OCI-LY7 (cell line): ENCODE data around the gene ERP29. TPM values are rescaled to one million over a fixed set of nuclear protein-coding genes. Genes with fewer than 3 reads are reported as not detected.

ENCODE experiments used
- BruUV-seq: library from RNA; stranded (reverse); fragments of 400-500 nt; replicated peaks from 2 replicates; lab custom pipeline; 2021; lab: Mats Ljungman, UMichigan
- CTCF ChIA-PET: fragments of 300-600 bp; sonication (Branson Sonifier 250); formaldehyde crosslinking; loops from one replicate; lab custom pipeline; 2022; ENCODE audit warnings: antibody characterized with exemption; ENCODE audit not compliant: unreplicated experiment; lab: Charles Lee
- POLR2A ChIA-PET: fragments of 300-600 bp; sonication (Branson Sonifier 250); formaldehyde crosslinking; loops from one replicate; lab custom pipeline; 2022; ENCODE audit warnings: antibody characterized with exemption; lab: Charles Lee
- DNase-seq: peaks from one replicate; pipeline ENCODE4 v3.0.0-alpha.2; 2015; ENCODE audit warnings: low spot score
- H2AFZ ChIP-seq: fragments of 200-600 bp; sonication (generic), shearing (Covaris generic); 2 replicates; pipeline ENCODE4 v1.6.1; 2014; ENCODE audit warnings: mild to moderate bottlenecking, antibody characterized with exemption, low read length, moderate library complexity
- H3K27ac ChIP-seq: fragments of 200-600 bp; sonication (generic); 2 replicates; pipeline ENCODE4 v1.5.1; 2014; ENCODE audit warnings: mixed run types, low read depth, mild to moderate bottlenecking, moderate library complexity, low read length, inconsistent platforms; ENCODE audit not compliant: poor library complexity, severe bottlenecking
- H3K36me3 ChIP-seq: fragments of 200-600 bp; sonication (generic); 2 replicates; pipeline ENCODE4 v1.6.1; 2014; ENCODE audit warnings: mild to moderate bottlenecking, antibody characterized with exemption, low read length, moderate library complexity, mixed read lengths; ENCODE audit not compliant: insufficient read depth
- H3K4me1 ChIP-seq: fragments of 200-600 bp; sonication (generic); 2 replicates; pipeline ENCODE4 v1.5.1; 2014; ENCODE audit warnings: mild to moderate bottlenecking, low read length; ENCODE audit not compliant: insufficient read depth, poor library complexity, severe bottlenecking
- H3K4me2 ChIP-seq: fragments of 200-600 bp; sonication (generic); 2 replicates; pipeline ENCODE4 v1.6.1; 2014; ENCODE audit warnings: mild to moderate bottlenecking, low read length
- H3K4me3 ChIP-seq: fragments of 200-600 bp; sonication (generic); 2 replicates; pipeline ENCODE4 v1.5.1; 2014; ENCODE audit warnings: mild to moderate bottlenecking, low read depth, low read length; ENCODE audit not compliant: poor library complexity, severe bottlenecking
- H3K79me2 ChIP-seq: fragments of 200-600 bp; sonication (generic); 2 replicates; pipeline ENCODE4 v1.6.1; 2016; ENCODE audit warnings: low read depth, mild to moderate bottlenecking, low read length, moderate library complexity, mixed read lengths; ENCODE audit not compliant: insufficient read depth
- H3K9me2 ChIP-seq: fragments of 200-600 bp; sonication (generic); 2 replicates; pipeline ENCODE4 v1.6.1; 2016; ENCODE audit warnings: mild to moderate bottlenecking, low read length, mixed read lengths; ENCODE audit not compliant: insufficient read depth
- H3K9me3 ChIP-seq: fragments of 200-600 bp; sonication (generic); 2 replicates; pipeline ENCODE4 v1.6.1; 2014; ENCODE audit warnings: mild to moderate bottlenecking, mixed run types, low read length, mixed read lengths
- H4K20me1 ChIP-seq: fragments of 200-600 bp; sonication (generic); 2 replicates; pipeline ENCODE4 v1.6.1; 2014; ENCODE audit warnings: mild to moderate bottlenecking, antibody characterized with exemption, low read length, moderate library complexity, mixed read lengths; ENCODE audit not compliant: insufficient read depth
- CTCF ChIP-seq: fragments of 200-600 bp; sonication (generic); conservative IDR thresholded peaks from 2 replicates; pipeline ENCODE4 v1.5.1; 2014; ENCODE audit warnings: mild to moderate bottlenecking, antibody characterized with exemption, low read length, moderate library complexity, mixed read lengths
- EZH2phosphoT487 ChIP-seq: fragments of 200-600 bp; sonication (generic); IDR thresholded peaks from 2 replicates; pipeline ENCODE4 v1.6.1; 2018; ENCODE audit warnings: low read depth, borderline replicate concordance, mild to moderate bottlenecking, mixed run types, antibody characterized with exemption, low read length, moderate library complexity, mixed read lengths
- intact Hi-C: fragments of 100-400 bp; cut with micrococcal nuclease; formaldehyde crosslinking; loops from one replicate; pipeline ENCODE4 v1.10.0; 2022; ENCODE audit not compliant: unreplicated experiment
- total RNA-seq, 2 experiments: library from RNA; depleted of rRNA in 1 of 2; stranded (reverse); fragments of >200 nt in 1 of 2; shearing (Covaris generic) in 1 of 2; gene quantifications; 2 replicates each; pipeline ENCODE4 v1.2.3, GENCODE V29; 2014 to 2022

ERP29 gene
- total RNA-seq, 2 experiments from 2014 or later: 72.1 to 107 TPM

- Histone ChIP-seq H3K27ac (no peak overlapping the region), H3K36me3 (peaks cover 91% of the 10 kb centered on the region), H3K9me3 (no peaks in the 10 kb centered on the region), H3K9me2 (no peaks in the 10 kb centered on the region), H3K4me2 (no peak overlapping the region), H3K4me3 (no peak overlapping the region), H2AFZ (no peak overlapping the region), H3K4me1 (peaks cover 15% of the 10 kb centered on the region), H3K79me2 (peaks cover 18% of the 10 kb centered on the region; the same call in 1 of the 2 replicates), H4K20me1 (peaks cover 21% of the 10 kb centered on the region)
- POLR2A ChIA-PET: interaction anchor here (0.5 to 2.3 kb wide), 5 partner anchors 9 to 181 kb away, joined by 3 to 10 read pairs (median 4); partner anchors contain the start of genes ERP29 and TMEM116
- intact Hi-C loops: no loop called here
- TF ChIP-seq CTCF: no peak
- no peak for TF ChIP-seq EZH2phosphoT487
- CTCF ChIA-PET: no interaction called here
- DNase-seq: no peak
- TSS peak; percentile 91 for BruUV-seq
Measured at GRCh38 chr12:112022241-112023016, 9.2 kb downstream of the ERP29 start.

GRCh38 chr12:112023759-112024396 lies 10.7 kb downstream of the ERP29 start:
- no peaks in the 10 kb centered on the region for H3K9me2 ChIP-seq
- H3K4me1 ChIP-seq: peaks cover 15% of the 10 kb centered on the region
- intact Hi-C loops: no loop called here
- no peak for TF ChIP-seq CTCF
- TF ChIP-seq EZH2phosphoT487: no peak
- CTCF ChIA-PET: no interaction called here
- H3K4me2 ChIP-seq: no peak overlapping the region
- H3K4me3 ChIP-seq: no peak overlapping the region
- BruUV-seq: no TSS peak
- peaks cover 21% of the 10 kb centered on the region for H4K20me1 ChIP-seq
- DNase-seq: no peak
- H3K27ac ChIP-seq: no peak overlapping the region
- POLR2A ChIA-PET: interaction anchor here (2.1 to 2.3 kb wide), 2 partner anchors 10 to 31 kb away, joined by 5 to 10 read pairs; partner anchors contain the start of genes ERP29 and TMEM116
- H3K9me3 ChIP-seq: no peaks in the 10 kb centered on the region
- peaks cover 91% of the 10 kb centered on the region for H3K36me3 ChIP-seq
- H3K79me2 ChIP-seq: peaks cover 6% of the 10 kb centered on the region; the same call in 1 of the 2 replicates
- H2AFZ ChIP-seq: no peak overlapping the region
